ENCODE data around the gene SCMH1.

The SCMH1 gene

GRCh38 chr1:41249319-41249718, 7.2 kb upstream of the SCMH1 start:
- no peak for DNase-seq (ENCODE audit: low spot score)
- no peak for TF ChIP-seq CTCF (IDR thresholded peaks at IDR 0.05; ENCODE audit: extremely low read depth, missing control alignments)

GRCh38 chr1:41246568-41246967, 4.5 kb upstream of the SCMH1 start:
- DNase-seq (ENCODE audit: low spot score), result no peak
- TF ChIP-seq CTCF (IDR thresholded peaks at IDR 0.05; ENCODE audit: extremely low read depth, missing control alignments), result no peak

GRCh38 chr1:41245659-41246058, 3.6 kb upstream of the SCMH1 start:
- DNase-seq (ENCODE audit: low spot score), result no peak
- no peak for TF ChIP-seq CTCF (IDR thresholded peaks at IDR 0.05; ENCODE audit: extremely low read depth, missing control alignments)

GRCh38 chr1:41243079-41243385, 926 bp upstream of the SCMH1 start:
- TF ChIP-seq CTCF (IDR thresholded peaks at IDR 0.05; ENCODE audit: extremely low read depth, missing control alignments), result no peak

GRCh38 chr1:41242342-41243078, 404 bp upstream of the SCMH1 start:
- TF ChIP-seq CTCF (IDR thresholded peaks at IDR 0.05; ENCODE audit: extremely low read depth, missing control alignments), result no peak
- no peak for DNase-seq (ENCODE audit: low spot score)

More at GRCh38 chr1:41243079-41243385, 926 bp upstream of the SCMH1 start:
- peak; percentile 21 for DNase-seq (ENCODE audit: low spot score)

GRCh38 chr1:41241354-41241748, 755 bp downstream of the SCMH1 start:
- DNase-seq (ENCODE audit: low spot score), result peak; percentile 85
- TF ChIP-seq CTCF (IDR thresholded peaks at IDR 0.05; ENCODE audit: extremely low read depth, missing control alignments), result no peak

GRCh38 chr1:41240781-41241353, 1.2 kb downstream of the SCMH1 start:
- DNase-seq (ENCODE audit: low spot score), result peak; percentile 44
- TF ChIP-seq CTCF (IDR thresholded peaks at IDR 0.05; ENCODE audit: extremely low read depth, missing control alignments), result no peak
